ENCODE data around the gene WDR33.

WDR33 gene

GRCh38 chr2:127721311-127721977, 89.5 kb downstream of the WDR33 start:
- Histone ChIP-seq H3K4me1 (peaks cover 0 to 20% (median 0%) of the 10 kb centered on the region in 4 donors), H3K4me3 (no peak overlapping the region), H3K27me3 (no peaks in the 10 kb centered on the region), H3K27ac (no peak overlapping the region), H3K36me3 (peaks cover 36 to 59% (median 46%) of the 10 kb centered on the region in 3 donors), H3K9me3 (no peaks in the 10 kb centered on the region)
- TF ChIP-seq, protein P1, sequence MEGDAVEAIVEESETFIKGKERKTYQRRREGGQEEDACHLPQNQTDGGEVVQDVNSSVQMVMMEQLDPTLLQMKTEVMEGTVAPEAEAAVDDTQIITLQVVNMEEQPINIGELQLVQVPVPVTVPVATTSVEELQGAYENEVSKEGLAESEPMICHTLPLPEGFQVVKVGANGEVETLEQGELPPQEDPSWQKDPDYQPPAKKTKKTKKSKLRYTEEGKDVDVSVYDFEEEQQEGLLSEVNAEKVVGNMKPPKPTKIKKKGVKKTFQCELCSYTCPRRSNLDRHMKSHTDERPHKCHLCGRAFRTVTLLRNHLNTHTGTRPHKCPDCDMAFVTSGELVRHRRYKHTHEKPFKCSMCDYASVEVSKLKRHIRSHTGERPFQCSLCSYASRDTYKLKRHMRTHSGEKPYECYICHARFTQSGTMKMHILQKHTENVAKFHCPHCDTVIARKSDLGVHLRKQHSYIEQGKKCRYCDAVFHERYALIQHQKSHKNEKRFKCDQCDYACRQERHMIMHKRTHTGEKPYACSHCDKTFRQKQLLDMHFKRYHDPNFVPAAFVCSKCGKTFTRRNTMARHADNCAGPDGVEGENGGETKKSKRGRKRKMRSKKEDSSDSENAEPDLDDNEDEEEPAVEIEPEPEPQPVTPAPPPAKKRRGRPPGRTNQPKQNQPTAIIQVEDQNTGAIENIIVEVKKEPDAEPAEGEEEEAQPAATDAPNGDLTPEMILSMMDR (IDR thresholded peaks at IDR 0.05) = no peak
- no peak for DNase-seq
- intact Hi-C loops (cut with DNase I; ENCODE audit: low total_unique reads) = no loop called here

GRCh38 chr2:127719301-127720218, 91.4 kb downstream of the WDR33 start:
- intact Hi-C loops (cut with DNase I; ENCODE audit: low total_unique reads) = no loop called here
- Histone ChIP-seq H3K9me3 (no peaks in the 10 kb centered on the region), H3K27me3 (no peaks in the 10 kb centered on the region), H3K4me3 (no peak overlapping the region), H3K27ac (no peak overlapping the region), H3K4me1 (peaks cover 0 to 20% (median 0%) of the 10 kb centered on the region in 4 donors), H3K36me3 (peaks cover 36 to 68% (median 48%) of the 10 kb centered on the region in 3 donors)
- TF ChIP-seq, protein P1 (IDR thresholded peaks at IDR 0.05) = no peak
- no peak for DNase-seq

GRCh38 chr2:127718271-127718670, 92.7 kb downstream of the WDR33 start:
- TF ChIP-seq, protein P1 (IDR thresholded peaks at IDR 0.05) = no peak
- intact Hi-C loops (cut with DNase I; ENCODE audit: low total_unique reads) = no loop called here
- H3K27ac ChIP-seq = no peak overlapping the region
- peaks cover 0 to 17% (median 0%) of the 10 kb centered on the region in 4 donors for H3K4me1 ChIP-seq
- H3K9me3 ChIP-seq = no peaks in the 10 kb centered on the region
- DNase-seq = no peak
- no peaks in the 10 kb centered on the region for H3K27me3 ChIP-seq
- no peak overlapping the region for H3K4me3 ChIP-seq
- H3K36me3 ChIP-seq = peaks cover 36 to 80% (median 48%) of the 10 kb centered on the region in 3 donors

DNA sequence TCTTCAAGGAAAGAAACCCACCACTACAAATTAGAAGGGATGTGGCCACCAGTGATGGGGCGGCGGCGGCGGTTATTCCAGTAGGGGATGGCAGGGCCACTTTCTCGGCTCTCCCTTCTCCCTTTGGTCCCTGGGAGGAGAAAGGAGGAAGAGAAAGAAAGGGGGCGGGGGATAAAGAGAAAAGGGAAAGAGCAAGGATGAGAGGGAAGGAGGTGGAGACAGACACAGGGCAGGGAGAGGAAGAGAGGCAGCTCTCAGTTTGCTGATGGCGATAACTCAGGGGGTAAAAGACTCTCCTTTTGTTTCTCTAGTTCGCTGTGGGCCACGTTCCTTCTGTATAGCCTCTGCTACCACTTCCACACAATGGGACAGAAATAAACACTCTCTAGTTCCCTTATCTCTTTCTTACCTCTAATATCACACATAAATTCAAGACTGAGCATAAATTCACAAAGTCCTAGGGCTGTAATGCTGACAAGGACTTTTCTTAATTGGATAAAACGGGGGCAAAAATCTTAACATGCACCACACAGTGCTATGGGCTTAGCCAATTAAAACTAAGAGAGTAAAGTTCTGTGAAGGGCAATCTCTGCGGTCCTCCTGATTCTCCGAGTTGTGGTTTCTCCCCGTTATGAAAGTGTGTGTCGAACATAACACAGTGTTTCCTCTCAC, 95.1 kb downstream of the WDR33 start:
- Histone ChIP-seq H3K4me1 (no peaks in the 10 kb centered on the region), H3K4me3 (no peak overlapping the region), H3K9me3 (no peaks in the 10 kb centered on the region), H3K27ac (no peak overlapping the region), H3K27me3 (no peaks in the 10 kb centered on the region), H3K36me3 (peaks cover 22 to 61% (median 37%) of the 10 kb centered on the region in 3 donors)
- DNase-seq = no peak
- intact Hi-C loops (cut with DNase I; ENCODE audit: low total_unique reads) = no loop called here
- TF ChIP-seq, protein P1 (IDR thresholded peaks at IDR 0.05) = no peak

- H3K27me3 ChIP-seq = no peaks in the 10 kb centered on the region
- no peak overlapping the region for H3K4me3 ChIP-seq
- intact Hi-C loops (cut with DNase I; ENCODE audit: low total_unique reads) = no loop called here
- no peaks in the 10 kb centered on the region for H3K9me3 ChIP-seq
- DNase-seq = no peak
- no peaks in the 10 kb centered on the region for H3K4me1 ChIP-seq
- no peak overlapping the region for H3K27ac ChIP-seq
- TF ChIP-seq, protein P1 (IDR thresholded peaks at IDR 0.05) = no peak
- H3K36me3 ChIP-seq = peaks cover 16 to 59% (median 32%) of the 10 kb centered on the region in 3 donors
Observed at GRCh38 chr2:127713562-127713961, 97.4 kb downstream of the WDR33 start.

Data from tibial artery (tissue), 4 donors.